NCI-H460 (cell line): ENCODE measurements around the gene AP1B1. TPM values are rescaled to one million over a fixed set of nuclear protein-coding genes. Genes with fewer than 3 reads are reported as not detected.

Experiments
- DNase-seq: peaks from one replicate; pipeline ENCODE4 v3.0.0-alpha.2; 2016; ENCODE audit warnings: low read depth; ENCODE audit errors: extremely low read depth
- small RNA-seq, 2 experiments: library from RNA; depleted of rRNA; stranded (forward); fragments of <200 nt; gene quantifications; one replicate each; pipeline ENCODE3, GENCODE V24; 2014
- total RNA-seq: library from RNA; depleted of rRNA; stranded (reverse); fragments of >200 nt; shearing (Covaris generic); gene quantifications from 2 replicates; pipeline ENCODE4 v1.2.3, GENCODE V29; 2014; rRNA removed

AP1B1 gene
- total RNA-seq, 1 experiment from 2014 or later: 28.6 TPM

DNA sequence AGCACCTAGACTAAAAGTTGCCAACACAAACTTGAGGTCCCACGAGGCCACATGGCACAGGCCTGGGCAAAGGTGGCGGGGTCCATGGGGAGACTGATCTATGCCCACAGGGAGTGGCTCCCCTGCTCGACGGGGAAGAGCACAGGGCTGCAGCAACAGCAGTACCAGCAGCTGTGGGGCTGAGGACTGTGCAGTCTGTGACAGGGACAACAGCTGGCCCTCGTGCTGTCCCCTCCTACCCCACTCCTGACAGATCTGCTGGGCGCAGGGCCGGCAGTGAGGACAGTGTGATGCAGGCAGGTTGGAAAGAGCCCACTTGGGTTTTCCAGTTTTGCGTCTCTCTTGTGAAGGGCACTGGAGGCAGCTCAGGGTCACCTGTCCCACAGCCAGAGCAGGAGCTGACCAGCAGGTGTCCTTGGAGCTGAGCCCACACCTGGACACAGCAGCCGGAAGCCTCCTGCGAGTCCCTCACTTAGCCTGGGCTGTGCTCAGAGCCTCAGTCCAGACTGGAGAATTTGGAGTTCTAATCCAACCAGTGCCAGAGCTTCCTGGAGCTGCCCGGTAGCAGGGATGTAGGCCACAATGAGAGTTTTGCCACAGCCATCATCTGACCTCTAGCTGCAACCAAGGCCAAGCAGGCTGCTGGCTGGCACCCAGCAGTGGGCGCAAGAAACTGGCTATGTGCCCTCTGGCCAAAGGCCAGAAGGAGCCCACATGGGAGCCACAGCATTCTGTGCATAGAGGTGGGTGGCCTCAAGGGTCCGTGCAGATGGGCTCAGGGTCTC, 85.5 kb downstream of the AP1B1 start:
- no peak for DNase-seq

GRCh38 chr22:29302402-29302680, 86.0 kb downstream of the AP1B1 start:
- DNase-seq: no peak

DNA sequence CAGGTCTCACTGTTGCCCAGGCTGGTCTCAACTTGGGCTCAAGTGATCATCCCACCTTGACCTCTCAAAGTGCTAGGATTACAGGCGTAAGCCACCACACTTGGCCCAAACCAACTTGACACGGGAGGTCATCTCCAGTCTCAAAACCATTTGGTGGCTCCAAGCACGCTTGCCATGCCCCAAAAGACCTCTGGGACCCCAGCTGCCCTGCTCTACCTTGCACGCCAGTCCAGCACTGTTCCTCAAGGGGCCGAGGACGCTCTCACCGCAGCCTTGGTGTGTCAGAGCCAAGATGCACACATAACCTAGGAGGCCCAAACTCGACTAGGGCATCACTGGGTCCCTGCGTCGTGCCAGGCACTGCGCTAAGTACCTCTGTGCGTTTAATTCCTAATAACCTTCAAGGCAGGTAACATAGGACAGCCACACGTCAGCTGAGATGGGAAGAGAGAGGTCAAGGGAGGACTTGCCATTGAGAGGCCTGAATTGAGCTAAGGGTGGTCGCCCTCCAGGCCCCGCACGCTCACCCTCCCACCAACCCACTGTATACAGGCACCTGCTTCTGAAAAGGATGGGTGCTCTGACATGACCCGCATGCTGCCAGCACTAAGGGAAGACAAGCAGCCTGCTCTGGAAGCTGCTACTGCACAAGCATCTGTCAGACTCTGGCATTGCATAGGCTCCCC, 86.5 kb downstream of the AP1B1 start:
- DNase-seq: no peak

- DNase-seq: no peak
These were observed 87.4 kb downstream of the AP1B1 start for GRCh38 chr22:29300807-29301601.

- DNase-seq: no peak
These were observed 87.9 kb downstream of the AP1B1 start for GRCh38 chr22:29300467-29300806.

- DNase-seq: no peak
These were observed 89.1 kb downstream of the AP1B1 start for GRCh38 chr22:29299136-29299900.

DNA sequence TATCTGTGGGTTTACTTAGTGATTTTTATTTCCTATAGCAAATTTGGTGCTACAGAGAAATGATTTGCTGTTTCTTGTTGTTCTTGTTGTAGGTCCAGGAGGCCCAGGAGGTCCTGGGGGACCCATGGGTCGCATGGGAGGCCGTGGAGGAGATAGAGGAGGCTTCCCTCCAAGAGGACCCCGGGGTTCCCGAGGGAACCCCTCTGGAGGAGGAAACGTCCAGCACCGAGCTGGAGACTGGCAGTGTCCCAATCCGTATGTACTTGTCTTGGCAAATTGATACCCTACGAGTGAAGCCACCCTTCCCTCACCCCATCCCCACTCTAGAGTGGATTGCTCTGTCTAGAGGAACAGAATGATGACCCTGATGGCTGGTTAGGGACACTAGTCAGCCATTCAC, 89.7 kb downstream of the AP1B1 start:
- no peak for DNase-seq

GRCh38 chr22:29292379-29292778, 96.0 kb downstream of the AP1B1 start:
- no peak for DNase-seq

DNA sequence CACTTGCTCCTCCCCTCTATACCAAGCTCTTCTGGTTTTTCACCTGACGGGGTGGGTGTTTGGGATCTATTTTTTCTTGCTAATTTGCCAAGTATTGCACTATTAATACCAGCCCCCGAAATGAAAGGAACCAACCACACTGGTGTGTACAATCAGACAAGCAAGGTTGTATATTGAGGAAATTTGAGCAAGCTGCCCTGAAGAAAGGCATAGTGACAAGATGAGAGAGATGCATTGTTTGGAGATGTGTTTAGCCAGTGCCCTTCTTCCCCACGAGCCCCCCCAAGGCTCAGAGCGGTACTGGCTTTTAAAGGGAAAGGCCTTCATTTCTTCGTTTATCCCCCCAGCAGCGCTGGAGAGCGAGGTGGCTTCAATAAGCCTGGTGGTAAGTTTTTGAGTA, 97.2 kb downstream of the AP1B1 start:
- no peak for DNase-seq

DNA sequence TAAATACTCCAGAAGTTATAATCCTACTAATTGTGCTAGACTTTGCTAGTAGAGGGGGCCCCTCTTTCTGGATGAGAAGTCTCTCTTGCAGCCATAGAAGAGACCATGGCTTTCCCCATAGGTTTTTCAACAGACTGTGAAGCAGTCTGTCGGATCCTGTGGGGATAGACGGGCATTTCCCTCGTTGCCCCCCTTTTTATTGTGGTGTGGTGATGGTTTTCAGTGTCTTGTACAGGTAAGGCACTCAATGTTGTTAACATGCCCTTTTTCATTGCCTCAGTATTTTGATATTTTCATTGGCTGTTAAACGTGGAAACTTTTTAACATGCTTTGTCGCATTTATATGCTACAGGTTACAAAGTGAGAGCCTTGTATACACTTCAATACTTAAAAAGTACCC, 98.3 kb downstream of the AP1B1 start:
- DNase-seq: no peak

DNA sequence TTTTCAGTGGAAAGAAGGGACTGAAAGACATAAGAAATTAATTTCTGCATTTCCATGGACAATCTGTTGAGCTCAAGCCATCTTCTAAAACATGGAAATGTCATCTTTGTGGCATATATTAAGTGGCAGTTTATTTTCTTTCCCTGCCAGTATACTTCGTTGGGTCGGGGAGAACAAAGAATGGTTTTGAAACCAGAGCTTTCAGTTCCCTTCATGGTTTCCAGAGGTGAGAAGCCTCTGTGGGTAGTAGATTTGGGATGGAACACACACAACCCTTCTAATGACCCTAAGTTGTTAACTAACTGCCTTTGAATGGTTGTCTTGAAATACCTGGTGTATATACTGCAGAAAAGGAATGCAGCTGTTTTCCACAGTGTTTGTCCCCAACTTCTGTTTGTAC, 99.5 kb downstream of the AP1B1 start:
- no peak for DNase-seq

DNA sequence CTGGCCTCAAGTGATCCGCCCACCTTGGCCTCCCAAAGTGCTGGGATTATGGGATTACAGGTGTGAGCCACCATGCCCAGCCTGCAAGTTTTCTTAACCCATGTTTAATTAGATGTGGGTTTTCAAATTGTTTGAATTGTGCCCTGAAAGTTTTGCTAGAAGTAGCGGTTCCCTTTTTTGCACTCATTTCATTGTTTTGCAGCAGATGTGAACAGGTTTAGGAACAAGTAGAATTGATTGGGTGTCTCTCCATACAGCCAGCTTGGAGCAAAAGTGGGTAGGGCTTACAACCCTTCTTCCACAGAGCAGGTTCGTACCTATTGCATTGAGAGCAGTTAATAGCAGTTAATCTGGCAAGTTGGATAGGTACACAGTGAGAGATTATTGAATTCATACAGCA, 104.2 kb downstream of the AP1B1 start:
- no peak for DNase-seq

DNA sequence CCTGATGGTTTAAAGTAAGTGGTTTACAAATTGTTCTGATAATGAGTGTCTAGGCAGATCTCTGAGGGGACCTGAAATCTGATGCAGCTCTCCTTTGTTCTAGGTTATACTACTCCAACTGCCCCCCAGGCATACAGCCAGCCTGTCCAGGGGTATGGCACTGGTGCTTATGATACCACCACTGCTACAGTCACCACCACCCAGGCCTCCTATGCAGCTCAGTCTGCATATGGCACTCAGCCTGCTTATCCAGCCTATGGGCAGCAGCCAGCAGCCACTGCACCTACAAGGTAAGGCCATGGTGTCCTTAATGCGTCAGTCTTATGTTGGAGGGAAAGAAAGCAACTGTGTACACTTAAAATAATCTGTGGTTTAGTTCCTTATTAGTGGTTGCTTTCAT, 110.4 kb downstream of the AP1B1 start:
- DNase-seq: no peak

Small RNA genes within 50 kb of the gene (small RNA-seq; reads per million reads assigned to genes)
- 0 reads per million in 2 experiments for gene AC000041.1
- gene MIR3653: 0 reads per million in 2 experiments

Other genes with a start within 250 kb of the AP1B1 start
- gene EMID1, start 182.7 kb downstream of the AP1B1 start, total RNA-seq: 0.07 TPM in 1 of 2 replicates, not detected in the other
- gene RHBDD3, start 120.6 kb downstream of the AP1B1 start, total RNA-seq: 21.3 and 21.6 TPM in 2 replicates
- 150 and 176 TPM in 2 replicates for gene EWSR1, start 120.3 kb downstream of the AP1B1 start, total RNA-seq
- gene GAS2L1, start 81.9 kb downstream of the AP1B1 start, total RNA-seq: 10.2 and 11.4 TPM in 2 replicates
- not detected in 2 replicates for gene RASL10A, start 72.9 kb downstream of the AP1B1 start, total RNA-seq
- gene RFPL1, start 50.0 kb upstream of the AP1B1 start, total RNA-seq: not detected in 2 replicates
- 0.02 TPM in 1 of 2 replicates, not detected in the other for gene NEFH, start 91.6 kb upstream of the AP1B1 start, total RNA-seq
- 52.5 and 55.2 TPM in 2 replicates for gene THOC5, start 165.2 kb upstream of the AP1B1 start, total RNA-seq
- gene NIPSNAP1, start 192.5 kb upstream of the AP1B1 start, total RNA-seq: 58.6 and 63.6 TPM in 2 replicates
- gene NF2, start 215.1 kb upstream of the AP1B1 start, total RNA-seq: 27.4 and 33.0 TPM in 2 replicates